ENCODE data around the gene POC5. TPM values are rescaled to one million over a fixed set of nuclear protein-coding genes. Genes with fewer than 3 reads are reported as not detected.

The POC5 gene
- total and polyA plus RNA-seq, 2 donors from 2014 or later: 6.1 to 12.1 TPM

- Histone ChIP-seq H3K4me1 (ENCODE audit: control insufficient read depth in 2 of 3, insufficient read depth in 2 of 3, low read depth in 1 of 3, low read length in 3 of 3) (peaks cover 7 to 12% (median 10%) of the 10 kb centered on the region in 3 donors), H3K36me3 (ENCODE audit: control insufficient read depth in 2 of 3, insufficient read depth in 3 of 3, low read length in 3 of 3) (no peaks in the 10 kb centered on the region), H3K9ac (ENCODE audit: low read length in 3 of 3) (no peak overlapping the region), H3K9me3 (ENCODE audit: control insufficient read depth in 2 of 3, insufficient read depth in 1 of 3, low read length in 3 of 3) (no peaks in the 10 kb centered on the region), H3K27me3 (ENCODE audit: control insufficient read depth, insufficient read depth, low read length) (no peaks in the 10 kb centered on the region), H3K27ac (ENCODE audit: low read depth in 2 of 2, low read length in 2 of 2) (no peak overlapping the region), H3K4me3 (ENCODE audit: low read length in 3 of 3) (no peak overlapping the region)
- TF ChIP-seq, protein P1, sequence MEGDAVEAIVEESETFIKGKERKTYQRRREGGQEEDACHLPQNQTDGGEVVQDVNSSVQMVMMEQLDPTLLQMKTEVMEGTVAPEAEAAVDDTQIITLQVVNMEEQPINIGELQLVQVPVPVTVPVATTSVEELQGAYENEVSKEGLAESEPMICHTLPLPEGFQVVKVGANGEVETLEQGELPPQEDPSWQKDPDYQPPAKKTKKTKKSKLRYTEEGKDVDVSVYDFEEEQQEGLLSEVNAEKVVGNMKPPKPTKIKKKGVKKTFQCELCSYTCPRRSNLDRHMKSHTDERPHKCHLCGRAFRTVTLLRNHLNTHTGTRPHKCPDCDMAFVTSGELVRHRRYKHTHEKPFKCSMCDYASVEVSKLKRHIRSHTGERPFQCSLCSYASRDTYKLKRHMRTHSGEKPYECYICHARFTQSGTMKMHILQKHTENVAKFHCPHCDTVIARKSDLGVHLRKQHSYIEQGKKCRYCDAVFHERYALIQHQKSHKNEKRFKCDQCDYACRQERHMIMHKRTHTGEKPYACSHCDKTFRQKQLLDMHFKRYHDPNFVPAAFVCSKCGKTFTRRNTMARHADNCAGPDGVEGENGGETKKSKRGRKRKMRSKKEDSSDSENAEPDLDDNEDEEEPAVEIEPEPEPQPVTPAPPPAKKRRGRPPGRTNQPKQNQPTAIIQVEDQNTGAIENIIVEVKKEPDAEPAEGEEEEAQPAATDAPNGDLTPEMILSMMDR (IDR thresholded peaks at IDR 0.05; ENCODE audit: borderline replicate concordance, extremely low read depth, insufficient read depth): no peak
- FAIRE-seq: no peak
- no peak for DNase-seq
- intact Hi-C loops (cut with DNase I): no loop called here
These were observed 50.4 kb downstream of the POC5 start for GRCh38 chr5:75666801-75667200.

DNA sequence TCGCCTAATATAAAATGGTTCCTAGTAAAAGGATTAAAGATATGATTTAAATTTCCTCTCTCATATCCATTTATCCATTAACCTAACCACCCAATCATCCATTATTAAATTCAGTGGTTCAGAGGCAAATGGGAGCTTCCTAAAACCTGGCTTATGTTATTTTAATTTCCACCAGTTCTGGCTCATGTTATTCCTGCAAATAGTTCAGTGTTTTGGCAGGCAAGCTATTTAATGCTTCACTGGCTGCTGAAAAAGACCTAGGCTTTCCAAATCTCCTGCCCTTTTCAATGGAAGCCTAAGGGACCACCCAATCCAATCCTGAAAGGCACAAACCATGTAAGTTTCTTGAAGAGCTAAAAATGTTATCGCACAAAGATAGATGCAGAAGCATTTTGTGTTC, 52.3 kb downstream of the POC5 start:
- FAIRE-seq (no peak), DNase-seq (no peak)
- Histone ChIP-seq H3K4me1 (ENCODE audit: control insufficient read depth in 2 of 3, insufficient read depth in 2 of 3, low read depth in 1 of 3, low read length in 3 of 3) (peaks cover 7 to 12% (median 10%) of the 10 kb centered on the region in 3 donors), H3K36me3 (ENCODE audit: control insufficient read depth in 2 of 3, insufficient read depth in 3 of 3, low read length in 3 of 3) (no peaks in the 10 kb centered on the region), H3K27me3 (ENCODE audit: control insufficient read depth, insufficient read depth, low read length) (no peaks in the 10 kb centered on the region), H3K4me3 (ENCODE audit: low read length in 3 of 3) (no peak overlapping the region), H3K27ac (ENCODE audit: low read depth in 2 of 2, low read length in 2 of 2) (no peak overlapping the region), H3K9ac (ENCODE audit: low read length in 3 of 3) (no peak overlapping the region), H3K9me3 (ENCODE audit: control insufficient read depth in 2 of 3, insufficient read depth in 1 of 3, low read length in 3 of 3) (no peaks in the 10 kb centered on the region)
- intact Hi-C loops (cut with DNase I): no loop called here
- TF ChIP-seq, protein P1 (IDR thresholded peaks at IDR 0.05; ENCODE audit: borderline replicate concordance, extremely low read depth, insufficient read depth): no peak

DNA sequence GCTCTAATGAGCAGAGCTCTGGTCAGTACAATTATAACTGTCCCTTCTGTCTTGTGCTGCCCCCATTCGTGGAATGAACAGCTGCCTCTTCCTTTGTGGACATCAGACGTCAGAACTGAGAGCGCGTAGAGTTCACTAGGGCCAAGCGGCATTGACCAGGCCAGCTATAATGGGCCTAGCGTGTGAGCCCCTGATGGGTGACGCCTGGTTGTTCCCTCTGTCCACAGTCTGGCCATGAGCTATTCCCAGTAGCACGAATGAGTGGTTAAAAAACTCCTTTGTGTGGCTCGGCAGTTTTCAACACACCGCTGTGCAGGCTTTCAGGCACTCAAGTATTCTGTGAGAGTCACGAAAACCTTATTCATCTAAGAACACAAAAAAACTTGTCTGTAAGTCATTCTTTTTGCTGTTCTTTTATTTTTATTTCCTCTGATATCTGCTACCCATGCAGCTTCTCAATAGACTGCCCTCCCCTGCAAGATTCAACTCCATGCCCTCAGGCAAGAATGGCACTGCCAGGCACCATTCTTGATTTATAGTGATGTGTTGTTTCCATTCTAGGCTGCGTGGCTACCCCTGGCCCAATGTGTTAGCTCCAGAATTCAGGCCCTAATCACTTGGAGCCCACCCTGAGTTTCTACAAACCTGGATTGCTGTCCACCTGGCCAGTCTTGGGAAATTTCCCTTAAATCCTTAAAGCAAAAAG, 53.5 kb downstream of the POC5 start:
- H3K4me1 ChIP-seq (ENCODE audit: control insufficient read depth in 2 of 3, insufficient read depth in 2 of 3, low read depth in 1 of 3, low read length in 3 of 3): peaks cover 0 to 4% (median 2%) of the 10 kb centered on the region in 3 donors
- TF ChIP-seq, protein P1 (IDR thresholded peaks at IDR 0.05; ENCODE audit: borderline replicate concordance, extremely low read depth, insufficient read depth): no peak
- H3K36me3 ChIP-seq (ENCODE audit: control insufficient read depth in 2 of 3, insufficient read depth in 3 of 3, low read length in 3 of 3): no peaks in the 10 kb centered on the region
- intact Hi-C loops (cut with DNase I): no loop called here
- no peaks in the 10 kb centered on the region for H3K9me3 ChIP-seq (ENCODE audit: control insufficient read depth in 2 of 3, insufficient read depth in 1 of 3, low read length in 3 of 3)
- FAIRE-seq (no peak), DNase-seq (no peak)
- no peak overlapping the region for H3K9ac ChIP-seq (ENCODE audit: low read length in 3 of 3)
- H3K27ac ChIP-seq (ENCODE audit: low read depth in 2 of 2, low read length in 2 of 2): no peak overlapping the region
- no peak overlapping the region for H3K4me3 ChIP-seq (ENCODE audit: low read length in 3 of 3)
- no peaks in the 10 kb centered on the region for H3K27me3 ChIP-seq (ENCODE audit: control insufficient read depth, insufficient read depth, low read length)
